Activated CD4-positive, alpha-beta T cell treated with anti-CD3 and anti-CD28 coated beads for 24 hours (primary cell): ENCODE data around the gene CUL9.
"Not testable (repeated sequence)": the region's sequence is repeated elsewhere in the genome, so short reads cannot be mapped to it uniquely, and the experiment has no call there.

ENCODE experiments used
- DNase-seq, 2 donors: peaks; one replicate each; pipeline ENCODE4 v3.0.0-alpha.2; 2020; ENCODE audit warnings: low read depth in 2 of 2

Gene CUL9

DNA sequence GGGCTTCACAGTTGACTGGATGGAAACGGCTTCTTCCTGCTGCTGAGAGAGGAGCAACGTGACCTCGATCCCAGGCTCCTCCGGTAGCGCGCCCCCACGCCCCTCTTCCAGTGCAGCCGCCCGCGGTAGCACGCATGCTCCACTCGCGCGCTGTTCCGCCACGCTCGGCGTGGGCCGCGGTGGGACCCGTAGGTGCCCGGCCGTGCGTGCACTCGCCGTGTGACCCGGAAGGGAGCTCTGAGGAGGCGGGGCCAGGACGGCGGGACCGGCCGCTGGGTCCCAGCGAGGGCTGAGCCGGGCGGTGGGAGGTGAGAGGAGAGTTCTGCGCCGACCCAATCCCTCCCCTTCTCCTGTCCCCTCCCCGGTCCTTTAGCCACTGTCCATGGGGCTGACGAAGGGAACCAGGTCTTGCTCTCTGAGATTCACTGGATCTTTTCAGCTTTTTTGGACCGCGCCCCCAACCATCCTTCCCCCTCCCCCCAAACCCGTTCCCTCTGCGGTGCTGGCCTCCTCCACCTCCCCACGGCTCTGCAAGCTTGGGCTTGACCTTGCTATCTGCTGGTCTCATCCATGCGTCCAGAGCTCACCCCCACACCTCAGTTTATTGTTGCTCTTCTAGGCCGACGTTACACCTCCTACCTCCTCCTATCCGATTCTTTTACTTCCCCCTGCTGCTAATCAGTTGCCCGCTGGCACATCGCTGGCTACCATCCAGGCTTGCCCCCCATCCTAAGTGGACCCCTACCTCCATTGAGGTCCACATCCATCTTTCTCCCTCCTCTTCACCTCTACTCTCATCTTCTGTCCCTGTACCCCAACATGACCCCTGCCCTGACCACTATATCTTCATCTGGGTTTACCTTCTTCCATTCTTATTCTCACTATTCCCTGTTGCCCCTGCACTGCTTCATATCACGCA lies at the start of gene CUL9:
CUL9 (plus strand) TSS at position 255 of the 919 bp plus-strand sequence. CDS start 2,115 bp downstream, outside the sequence.
- DNase-seq = peak; percentile 72 to 78

DNA sequence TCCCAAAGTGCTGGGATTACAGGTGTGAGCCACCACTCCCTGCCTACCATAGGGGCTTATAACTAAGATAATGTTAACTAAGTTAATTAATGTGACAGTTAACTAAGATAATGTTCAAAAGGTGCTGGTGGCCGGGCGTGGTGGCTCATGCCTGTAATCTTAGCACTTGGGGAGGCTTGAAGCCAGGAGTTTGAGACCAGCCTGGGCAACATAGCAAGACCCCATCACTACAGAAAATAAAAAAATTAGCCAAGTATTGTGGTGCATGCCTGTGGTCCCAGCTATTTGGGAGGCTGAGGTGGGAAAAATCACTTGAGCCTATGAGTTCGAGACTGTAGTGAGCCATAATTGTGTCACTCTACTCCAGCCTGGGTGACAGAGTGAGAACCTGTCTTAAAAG lies 43.7 kb upstream of the CUL9 start:
- no peak for DNase-seq

DNA sequence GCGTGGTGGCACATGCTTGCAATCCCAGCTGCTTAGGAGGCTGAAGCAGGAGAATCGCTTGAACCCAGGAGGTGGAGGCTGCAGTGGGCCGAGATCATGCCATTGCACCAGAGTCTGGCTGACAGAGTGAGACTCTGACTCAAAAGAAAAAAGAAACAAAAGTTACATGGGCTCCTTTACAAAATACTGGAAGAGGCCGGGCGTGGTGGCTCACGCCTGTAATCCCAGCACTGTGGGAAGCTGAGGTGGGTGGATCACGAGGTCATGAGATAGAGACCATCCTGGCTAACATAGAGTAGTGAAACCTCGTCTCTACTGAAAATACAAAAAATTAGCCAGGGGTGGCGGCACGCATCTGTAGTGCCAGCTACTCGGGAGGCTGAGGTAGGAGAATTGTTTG lies 42.0 kb upstream of the CUL9 start:
- not testable (repeated sequence) for DNase-seq

DNA sequence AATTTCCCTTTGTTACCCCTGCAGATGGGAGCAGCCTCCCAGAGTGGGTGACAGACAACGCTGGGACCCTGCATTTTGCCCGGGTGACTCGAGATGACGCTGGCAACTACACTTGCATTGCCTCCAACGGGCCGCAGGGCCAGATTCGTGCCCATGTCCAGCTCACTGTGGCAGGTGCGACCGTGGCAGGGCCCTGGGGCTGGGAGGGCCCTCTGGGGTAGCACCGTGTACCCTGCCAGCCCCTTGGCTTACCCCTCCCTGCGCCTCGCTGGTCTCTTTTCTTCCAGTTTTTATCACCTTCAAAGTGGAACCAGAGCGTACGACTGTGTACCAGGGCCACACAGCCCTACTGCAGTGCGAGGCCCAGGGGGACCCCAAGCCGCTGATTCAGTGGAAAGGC lies 40.4 kb upstream of the CUL9 start:
- no peak for DNase-seq

DNA sequence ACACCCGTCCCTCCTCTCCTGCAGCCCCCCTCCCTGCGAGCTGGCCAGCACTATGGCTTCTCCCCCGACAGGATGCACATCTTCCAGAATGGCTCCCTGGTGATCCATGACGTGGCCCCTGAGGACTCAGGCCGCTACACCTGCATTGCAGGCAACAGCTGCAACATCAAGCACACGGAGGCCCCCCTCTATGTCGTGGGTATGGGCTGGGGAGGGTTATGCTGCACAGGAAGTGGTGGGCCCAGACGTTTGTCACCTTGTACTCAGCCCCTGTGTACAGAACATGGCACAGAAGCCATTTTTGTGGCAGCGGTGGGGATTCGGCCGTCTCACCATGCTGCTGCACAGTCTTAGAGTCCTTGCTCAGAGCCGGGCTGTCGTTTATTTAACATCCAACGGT lies 39.9 kb upstream of the CUL9 start:
- no peak for DNase-seq

DNA sequence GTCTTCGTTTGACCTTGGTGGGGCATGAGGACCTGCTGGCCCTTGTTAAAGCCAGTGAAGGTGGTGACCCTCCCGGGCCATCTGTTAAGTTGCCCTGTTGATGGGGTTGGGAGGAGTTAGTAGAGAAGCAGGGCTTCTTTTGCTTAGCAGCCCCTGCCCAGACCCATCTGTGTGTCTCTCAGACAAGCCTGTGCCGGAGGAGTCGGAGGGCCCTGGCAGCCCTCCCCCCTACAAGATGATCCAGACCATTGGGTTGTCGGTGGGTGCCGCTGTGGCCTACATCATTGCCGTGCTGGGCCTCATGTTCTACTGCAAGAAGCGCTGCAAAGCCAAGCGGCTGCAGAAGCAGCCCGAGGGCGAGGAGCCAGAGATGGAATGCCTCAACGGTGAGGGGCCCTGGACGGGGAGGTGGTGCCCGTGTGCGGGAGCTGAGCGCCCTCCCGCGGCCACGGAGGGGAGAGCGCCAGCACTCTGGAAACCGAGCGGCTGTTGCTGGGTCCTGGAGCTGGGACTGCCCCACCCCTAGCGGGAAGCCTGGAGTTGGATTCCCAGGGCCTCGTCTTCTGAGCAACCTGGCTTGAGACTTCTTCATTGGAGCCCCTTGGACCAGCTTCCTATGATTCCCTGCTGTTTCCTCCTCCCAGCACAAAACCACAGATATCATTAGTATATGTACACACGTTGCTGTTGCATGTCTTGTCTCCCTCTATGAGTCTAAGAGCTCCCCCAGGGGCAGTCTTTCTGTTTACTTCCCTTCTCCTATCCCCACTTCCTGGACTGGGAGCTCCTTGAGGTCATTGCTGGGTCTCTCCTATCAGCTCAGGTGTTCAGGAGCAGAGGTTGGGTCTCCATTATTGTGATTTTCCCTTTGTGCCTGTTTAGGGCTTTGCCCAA lies 38.5 kb upstream of the CUL9 start:
- DNase-seq = peak; percentile 58 to 62

DNA sequence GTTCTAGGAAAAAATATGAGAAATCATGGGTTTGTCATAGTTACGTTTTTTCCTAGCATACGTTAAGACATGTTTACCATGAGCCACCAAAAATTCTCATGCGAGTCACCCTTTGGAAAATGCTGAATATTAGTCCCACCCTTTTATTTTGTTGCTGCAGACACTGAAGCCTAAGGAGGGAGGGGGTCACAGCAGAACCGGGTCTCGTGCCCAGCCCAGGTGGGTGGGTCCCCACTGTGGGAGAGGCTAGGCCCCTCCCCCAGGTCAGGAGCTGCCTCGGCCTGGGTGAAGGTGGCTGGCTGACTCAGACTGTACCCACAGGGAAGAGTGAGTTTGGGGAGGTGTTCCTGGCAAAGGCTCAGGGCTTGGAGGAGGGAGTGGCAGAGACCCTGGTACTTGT lies 37.1 kb upstream of the CUL9 start:
- DNase-seq = no peak

DNA sequence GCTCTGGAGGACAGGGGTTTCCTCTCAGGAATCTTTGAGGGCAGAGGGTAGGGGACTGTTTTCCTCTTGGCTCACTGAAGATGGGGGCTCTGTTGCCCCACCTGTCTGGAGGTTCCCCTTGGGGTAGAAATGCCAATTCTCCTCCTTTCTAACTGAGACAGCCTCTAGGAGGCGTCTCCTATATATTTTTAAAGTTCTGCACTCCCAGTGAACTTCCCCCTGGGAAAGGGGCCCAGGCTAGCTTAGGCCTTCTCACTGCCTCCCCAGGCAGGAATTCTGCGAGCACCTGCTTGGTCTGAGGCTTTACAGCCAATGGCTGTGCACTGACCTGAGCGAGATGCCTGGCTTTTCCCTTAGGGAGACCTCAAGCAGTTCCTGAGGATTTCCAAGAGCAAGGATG lies 35.7 kb upstream of the CUL9 start:
- no peak for DNase-seq

DNA sequence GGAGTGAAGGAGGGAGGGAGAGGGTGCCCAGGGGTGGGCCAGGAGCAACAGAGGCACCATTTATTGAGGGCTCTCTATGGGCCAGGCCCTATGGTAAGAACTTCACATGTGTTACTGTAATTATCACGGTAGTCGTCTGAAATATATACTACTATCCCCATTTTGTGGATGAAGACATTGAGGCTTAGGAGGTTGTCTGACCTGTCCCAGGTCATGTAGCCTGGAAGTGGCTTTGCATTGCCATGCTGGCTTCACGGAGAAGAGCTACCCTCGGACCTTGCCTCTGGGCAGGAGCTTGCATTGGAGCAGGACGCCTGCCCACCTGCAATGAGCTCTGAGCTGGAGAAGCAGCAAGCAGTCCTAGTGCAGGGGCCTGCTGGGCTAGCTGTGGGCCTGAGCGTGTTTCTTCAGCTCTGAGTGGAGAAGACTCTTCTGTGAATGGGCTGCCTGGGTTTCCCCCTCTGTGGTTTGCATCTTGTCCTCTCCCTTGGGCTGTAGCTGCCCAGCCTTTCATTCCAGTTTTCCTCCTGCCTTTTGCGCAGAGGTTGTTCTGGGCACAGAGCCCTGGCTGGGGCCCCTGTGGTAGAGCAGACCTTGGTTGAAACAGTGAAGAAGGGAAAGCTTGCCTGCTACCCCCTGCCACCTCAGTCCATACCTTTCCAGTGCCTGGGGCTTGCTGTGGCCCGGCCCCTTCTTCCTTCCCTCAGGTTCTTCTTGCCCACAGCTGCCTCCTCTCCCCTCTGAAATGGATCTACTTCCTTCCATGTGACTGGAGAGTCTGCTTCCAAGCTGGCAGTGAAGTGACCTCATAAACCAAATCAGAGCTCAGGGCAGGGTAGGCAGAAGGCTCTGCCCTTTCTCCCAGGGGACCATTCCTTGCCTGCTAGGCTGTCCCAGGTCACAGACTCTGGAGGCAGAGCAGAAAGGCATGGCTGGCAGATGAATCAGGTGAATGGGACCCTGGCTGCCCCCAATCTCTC lies 35.0 kb upstream of the CUL9 start:
- no peak for DNase-seq

DNA sequence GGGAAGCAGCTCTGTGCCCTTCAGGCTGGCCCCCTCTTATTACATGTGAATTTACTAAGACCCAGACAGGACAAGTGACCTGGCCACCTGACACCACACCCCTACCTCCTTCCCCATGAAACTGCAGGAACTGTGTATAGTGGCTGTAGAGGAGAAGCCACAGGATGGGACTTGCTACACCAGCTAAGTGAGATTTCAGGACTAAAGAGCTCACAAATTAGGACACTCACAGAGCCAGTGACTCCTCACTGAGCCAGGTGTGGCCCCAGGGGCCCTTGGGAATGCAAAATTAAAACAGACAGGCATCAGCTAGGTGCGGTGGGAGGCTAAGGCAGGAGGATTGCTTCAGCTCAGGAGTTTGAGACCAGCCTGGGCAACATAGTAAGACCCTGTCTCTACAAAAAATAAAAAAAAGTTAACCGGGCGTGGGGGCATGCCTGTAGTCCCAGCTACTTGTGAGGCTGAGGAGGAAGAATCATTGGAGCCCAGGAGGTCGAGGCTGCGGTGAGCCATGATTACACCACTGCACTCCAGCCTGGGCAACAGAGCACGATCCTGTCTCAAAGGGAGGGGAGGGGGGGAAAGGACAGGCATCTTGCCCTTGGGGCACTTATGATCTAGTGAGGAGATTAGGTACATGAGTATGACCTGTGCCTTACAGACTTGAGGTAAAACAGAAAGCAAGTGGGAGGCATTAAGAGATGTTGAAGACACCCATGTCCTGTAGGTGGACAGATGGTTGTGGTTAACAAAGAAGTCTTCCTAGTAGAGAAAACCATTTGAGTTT lies 34.1 kb upstream of the CUL9 start:
- no peak for DNase-seq

DNA sequence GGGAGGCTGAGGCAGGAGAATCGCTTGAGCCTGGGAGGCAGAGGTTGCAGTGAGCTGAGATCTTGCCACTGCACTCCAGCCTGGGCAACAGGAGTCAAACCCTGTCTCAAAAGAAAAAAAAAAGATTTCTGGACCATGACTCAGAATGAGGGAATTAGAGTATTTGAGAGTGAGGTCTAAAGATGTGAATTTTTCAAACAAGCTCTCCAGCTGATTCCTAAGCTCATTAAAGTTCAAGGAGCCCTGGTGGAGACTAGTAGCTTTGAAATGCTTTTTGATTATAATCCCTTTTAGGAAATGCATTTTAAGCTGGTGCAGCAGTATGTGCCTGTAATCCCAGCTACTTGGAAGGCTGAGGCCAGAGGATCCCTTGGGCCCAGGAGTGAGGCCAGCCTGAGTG lies 32.7 kb upstream of the CUL9 start:
- DNase-seq = no peak

DNA sequence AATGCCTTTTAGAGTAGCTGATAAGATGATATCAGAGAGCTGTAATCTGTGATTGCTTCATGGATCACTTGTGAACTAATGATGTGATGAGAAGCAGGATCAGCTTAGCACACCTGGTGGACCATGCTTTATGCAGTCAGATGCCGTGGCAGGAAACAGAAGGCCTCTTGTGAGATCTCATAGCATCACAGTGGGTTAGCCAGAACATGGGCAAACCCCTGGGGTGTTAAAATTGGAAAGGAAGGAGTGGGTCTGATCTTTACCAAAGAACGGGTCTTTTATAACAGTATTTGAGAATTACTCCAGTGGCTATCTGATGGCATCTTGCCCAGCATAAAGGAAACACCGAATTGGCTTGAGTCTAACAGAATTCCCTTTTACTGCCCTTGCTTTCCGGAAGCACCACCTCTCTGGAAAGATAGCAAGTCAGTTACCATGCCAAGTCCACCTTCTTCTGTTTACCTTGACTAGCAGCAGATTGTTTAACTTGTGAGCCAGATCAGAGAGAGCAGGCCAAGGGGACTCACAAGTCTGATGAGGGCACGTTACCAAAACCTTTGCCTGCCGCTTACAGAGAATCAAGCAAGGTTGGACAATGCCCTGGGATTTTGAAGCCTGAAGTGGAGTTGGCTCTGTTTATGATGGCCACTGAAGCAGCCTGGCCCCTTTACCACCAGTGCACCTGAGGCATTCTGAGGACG lies 31.8 kb upstream of the CUL9 start:
- DNase-seq = no peak

DNA sequence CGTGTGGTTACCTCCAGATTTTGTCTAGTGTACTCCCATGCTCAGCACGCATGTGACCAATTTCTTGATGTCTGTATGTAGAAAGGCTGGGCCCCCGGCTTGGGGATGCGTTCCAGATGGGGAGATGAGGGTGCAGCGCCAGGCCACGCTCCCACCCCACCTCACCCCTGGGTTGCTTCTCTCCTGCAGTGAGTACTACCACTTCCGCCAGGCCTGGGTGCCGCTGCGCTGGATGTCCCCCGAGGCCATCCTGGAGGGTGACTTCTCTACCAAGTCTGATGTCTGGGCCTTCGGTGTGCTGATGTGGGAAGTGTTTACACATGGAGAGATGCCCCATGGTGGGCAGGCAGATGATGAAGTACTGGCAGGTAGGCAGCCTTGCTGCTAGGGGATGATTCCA lies 22.4 kb upstream of the CUL9 start:
- DNase-seq = no peak

DNA sequence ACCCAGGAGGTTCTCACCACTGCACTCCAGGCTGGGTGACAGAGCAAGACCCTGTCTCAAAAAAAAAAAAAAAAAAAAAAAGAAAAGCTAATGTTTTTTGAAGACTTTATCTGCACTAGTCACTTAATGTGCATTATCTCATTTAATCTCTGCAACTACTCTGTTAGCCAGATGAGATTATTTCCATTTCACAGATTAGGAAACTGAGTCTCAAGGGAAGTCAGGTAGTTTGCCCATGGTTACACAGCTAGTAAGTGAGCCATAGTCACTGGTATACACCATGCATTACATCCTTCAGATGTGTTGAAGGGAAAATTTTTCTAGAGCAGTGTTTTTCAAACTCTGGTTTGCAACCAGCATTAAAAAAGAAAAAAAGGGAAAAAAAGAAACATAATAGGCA lies 18.1 kb upstream of the CUL9 start:
- no peak for DNase-seq

DNA sequence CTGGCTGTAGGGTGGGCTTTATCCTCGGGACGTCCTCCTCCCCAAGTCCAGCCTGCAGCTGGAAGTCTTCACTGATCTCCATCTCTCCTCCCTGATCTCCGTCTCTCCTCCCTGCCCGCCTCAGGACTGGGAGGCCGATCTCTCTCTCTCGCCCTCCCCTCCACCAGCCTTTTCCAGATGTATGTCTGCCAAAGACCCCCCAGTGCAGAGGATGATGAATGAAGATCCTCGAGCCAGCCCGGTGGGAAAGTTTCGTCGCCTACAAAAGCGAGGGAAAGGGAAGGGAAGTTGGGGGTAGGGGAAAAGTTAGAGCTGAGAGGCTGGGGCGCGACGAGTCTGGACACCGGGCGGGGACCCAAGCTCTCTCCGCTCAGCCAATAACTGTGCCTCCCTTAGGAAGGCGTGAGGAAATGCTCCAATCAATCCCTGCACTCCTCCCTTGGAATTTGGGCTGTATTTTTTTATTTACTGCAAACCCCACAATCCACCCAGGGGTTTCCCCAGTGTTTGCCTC lies 11.5 kb upstream of the CUL9 start:
- no peak for DNase-seq

DNA sequence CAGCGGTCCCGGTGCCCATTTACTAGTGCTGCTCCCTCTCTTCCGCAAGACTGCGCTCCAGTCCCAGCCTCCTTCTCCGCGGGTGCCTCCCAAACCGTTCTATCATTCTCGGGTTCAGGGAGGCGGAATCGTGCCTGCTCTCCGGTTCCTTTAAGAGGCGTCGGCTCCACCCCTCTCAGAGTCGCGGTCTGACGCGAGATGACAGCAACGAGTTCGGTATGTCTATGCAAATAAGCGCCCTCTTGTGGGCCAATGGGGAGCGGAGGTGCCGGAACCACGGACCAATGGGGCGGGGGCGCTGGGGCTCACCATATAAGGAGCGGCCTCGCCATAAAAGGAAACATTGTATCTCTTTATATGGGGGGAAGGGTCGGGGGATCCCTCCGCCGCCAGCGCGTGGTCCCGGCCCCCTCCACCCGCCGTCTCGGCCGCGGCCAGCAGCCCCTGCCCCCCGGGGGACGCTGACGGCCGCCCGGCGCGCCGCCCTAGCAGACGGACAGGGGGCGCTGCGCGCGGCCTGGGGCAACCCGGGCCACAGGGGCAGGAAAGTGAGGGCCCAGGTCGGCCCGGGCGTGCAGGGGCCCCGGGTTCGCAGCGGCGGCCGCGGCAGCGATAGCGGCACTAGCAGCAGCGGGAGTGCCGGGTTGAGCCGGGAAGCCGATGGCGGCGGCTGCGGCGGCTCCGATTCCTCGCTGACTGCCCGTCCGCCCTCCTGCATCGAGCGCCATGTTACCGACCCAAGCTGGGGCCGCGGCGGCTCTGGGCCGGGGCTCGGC lies 10.9 kb upstream of the CUL9 start, which contains the start of gene SRF:
SRF (plus strand) TSS at position 339 of the 776 bp plus-strand sequence; CDS start at position 727, 388 bp downstream.
- peak; percentile 98 to 99 for DNase-seq

DNA sequence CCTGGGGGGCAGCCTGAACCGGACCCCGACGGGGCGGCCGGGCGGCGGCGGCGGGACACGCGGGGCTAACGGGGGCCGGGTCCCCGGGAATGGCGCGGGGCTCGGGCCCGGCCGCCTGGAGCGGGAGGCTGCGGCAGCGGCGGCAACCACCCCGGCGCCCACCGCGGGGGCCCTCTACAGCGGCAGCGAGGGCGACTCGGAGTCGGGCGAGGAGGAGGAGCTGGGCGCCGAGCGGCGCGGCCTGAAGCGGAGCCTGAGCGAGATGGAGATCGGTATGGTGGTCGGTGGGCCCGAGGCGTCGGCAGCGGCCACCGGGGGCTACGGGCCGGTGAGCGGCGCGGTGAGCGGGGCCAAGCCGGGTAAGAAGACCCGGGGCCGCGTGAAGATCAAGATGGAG lies 10.3 kb upstream of the CUL9 start:
- no peak for DNase-seq

DNA sequence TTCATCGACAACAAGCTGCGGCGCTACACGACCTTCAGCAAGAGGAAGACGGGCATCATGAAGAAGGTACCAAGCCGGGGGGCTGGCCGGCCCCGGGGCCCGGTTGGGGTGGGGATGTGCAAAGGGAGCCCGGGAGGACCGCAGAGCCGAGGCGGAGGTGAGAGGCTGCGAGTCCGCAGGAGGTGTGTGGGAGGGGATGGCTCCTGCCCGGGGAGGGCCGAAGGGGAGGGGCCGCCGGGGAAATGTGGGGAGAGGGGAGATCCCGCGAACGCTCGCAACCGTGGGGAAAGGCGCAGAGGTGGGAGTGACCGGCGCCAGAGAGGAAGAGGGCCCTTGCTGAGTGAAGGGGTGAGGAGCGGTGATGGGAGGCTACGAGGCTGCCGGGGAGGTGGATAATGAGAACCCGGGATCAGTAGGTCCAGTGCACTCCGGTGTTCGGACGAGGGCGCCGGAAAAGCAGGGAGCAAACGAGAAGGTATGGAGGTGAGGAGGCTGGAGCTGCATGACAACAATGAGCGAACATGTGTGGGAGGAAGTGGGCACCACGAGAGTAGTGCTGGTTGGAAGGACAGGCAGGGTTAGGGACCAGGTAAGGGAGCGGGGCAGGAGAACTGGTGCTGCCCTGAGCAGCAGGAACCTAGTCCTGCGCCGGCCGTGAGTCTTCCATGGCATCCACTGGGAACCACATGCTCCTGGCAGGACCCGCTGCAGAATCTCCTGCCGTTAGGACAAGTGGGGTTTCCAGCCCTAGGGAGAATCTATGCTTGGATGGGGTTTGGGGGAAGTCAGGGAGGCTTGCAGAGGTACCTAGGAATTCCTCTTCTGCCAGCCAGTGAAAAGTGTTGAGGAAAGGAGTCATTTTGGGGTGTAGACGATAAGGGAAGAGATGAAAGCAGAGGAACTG lies 9.6 kb upstream of the CUL9 start:
- peak in 1 of 2 donors; percentile 37 for DNase-seq
